CD4-positive, alpha-beta T cell (primary cell): ENCODE results near the gene DPH1. TPM values are rescaled to one million over a fixed set of nuclear protein-coding genes. Genes with fewer than 3 reads are reported as not detected.

Experiments
- ATAC-seq: fragments of 200-7000 bp; cut with Tn5 transposase; one replicate; pipeline ENCODE4 v1.10.0; 2022; ENCODE audit warnings: mild to moderate bottlenecking; ENCODE audit not compliant: poor library complexity
- CTCF ChIA-PET: fragments of 350-600 bp; sonication (Branson Sonifier 250); formaldehyde crosslinking; loops from one replicate; lab custom pipeline; 2021; ENCODE audit warnings: antibody characterized with exemption, inconsistent platforms; lab: Charles Lee
- POLR2A ChIA-PET: fragments of 350-600 bp; sonication (Branson Sonifier 250); formaldehyde crosslinking; loops from one replicate; lab custom pipeline; 2021; ENCODE audit warnings: antibody characterized with exemption, inconsistent platforms; lab: Charles Lee
- DNase-seq, 14 experiments: peaks; one replicate each; pipeline ENCODE4 v3.0.0-alpha.2; 2013 to 2020; ENCODE audit warnings: mixed read lengths in 2 of 14
- H3K27ac ChIP-seq, 2 donors: one replicate each; pipeline versions ENCODE4 v1.5.1 to v1.7.0; 2013; ENCODE audit warnings: low read length in 2 of 2, low read depth in 1 of 2, mild to moderate bottlenecking in 1 of 2
- H3K27me3 ChIP-seq, 2 experiments: 1 replicate in 1 of 2; 2 replicates in 1 of 2; pipeline versions ENCODE4 v1.6.1 to v1.7.0; 2013; ENCODE audit warnings: low read length in 2 of 2, control low read depth in 1 of 2, mild to moderate bottlenecking in 1 of 2, moderate library complexity in 1 of 2; ENCODE audit not compliant: insufficient read depth in 2 of 2, control insufficient read depth in 1 of 2
- H3K36me3 ChIP-seq: one replicate; pipeline ENCODE4 v1.6.1; 2013; ENCODE audit warnings: low read length, control low read depth; ENCODE audit not compliant: insufficient read depth
- H3K4me1 ChIP-seq: one replicate; pipeline ENCODE4 v1.6.1; 2013; ENCODE audit warnings: low read length, control low read depth; ENCODE audit not compliant: insufficient read depth
- H3K4me3 ChIP-seq: one replicate; pipeline ENCODE4 v1.5.1; 2013; ENCODE audit warnings: mild to moderate bottlenecking, low read length, moderate library complexity
- H3K9me3 ChIP-seq, 2 experiments: 1 replicate in 1 of 2; 2 replicates in 1 of 2; pipeline versions ENCODE4 v1.6.1 to v1.7.0; 2013; ENCODE audit warnings: low read length in 2 of 2, mild to moderate bottlenecking in 2 of 2, control low read depth in 1 of 2, moderate library complexity in 1 of 2; ENCODE audit not compliant: control insufficient read depth in 1 of 2, insufficient read depth in 1 of 2
- H3K27ac Mint-ChIP-seq: one replicate; pipeline ENCODE4 v1.8.0; 2020; ENCODE audit warnings: mixed read lengths
- H3K27me3 Mint-ChIP-seq: one replicate; pipeline ENCODE4 v1.8.0; 2021; ENCODE audit warnings: mixed read lengths
- H3K36me3 Mint-ChIP-seq: one replicate; pipeline ENCODE4 v1.8.0; 2021; ENCODE audit warnings: low read depth, mixed read lengths
- H3K4me1 Mint-ChIP-seq: one replicate; pipeline ENCODE4 v1.8.0; 2021; ENCODE audit warnings: low read depth, mixed read lengths
- H3K4me3 Mint-ChIP-seq: one replicate; pipeline ENCODE4 v1.8.0; 2020; ENCODE audit warnings: mild to moderate bottlenecking, mixed read lengths
- H3K9me3 Mint-ChIP-seq: one replicate; pipeline ENCODE4 v1.8.0; 2020; ENCODE audit warnings: mixed read lengths
- CTCF ChIP-seq: fragments of 200-600 bp; IDR thresholded peaks from one replicate; pipeline ENCODE4 v1.8.0; 2022; ENCODE audit warnings: antibody characterized with exemption, mild to moderate bottlenecking
- intact Hi-C, 2 experiments: fragments of 100-400 bp; cut with DNase I in 1 of 2; cut with micrococcal nuclease in 1 of 2; formaldehyde crosslinking; loops; one replicate each; pipeline versions ENCODE4 v1.15.1 to v1.9.0; 2023 to 2025; cut with DNase I, micrococcal nuclease
- total RNA-seq, 174 experiments: library from RNA in 2 of 174; stranded (reverse) in 2 of 174; gene quantifications; one replicate each; pipeline ENCODE4 v1.2.3 and lab custom pipeline; 2021 to 2026

DPH1 gene
- total RNA-seq, 2 experiments from 2014 or later: 96.4 to 101 TPM

- Mint-ChIP-seq H3K4me3 (no peak overlapping the region), H3K27me3 (peaks cover 17% of the 10 kb centered on the region), H3K9me3 (no peaks in the 10 kb centered on the region), H3K27ac (no peak overlapping the region), H3K36me3 (peaks cover 91% of the 10 kb centered on the region), H3K4me1 (peaks cover 4% of the 10 kb centered on the region)
- Histone ChIP-seq H3K4me1 (peaks cover 48% of the 10 kb centered on the region), H3K9me3 (no peaks in the 10 kb centered on the region), H3K27ac (no peak overlapping the region), H3K4me3 (no peak overlapping the region), H3K36me3 (peaks cover 79% of the 10 kb centered on the region), H3K27me3 (no peaks in the 10 kb centered on the region)
- ATAC-seq (no peak), DNase-seq (no peak)
- TF ChIP-seq CTCF: no peak
- ChIA-PET POLR2A (no interaction called here), CTCF (no interaction called here)
- intact Hi-C loops: no loop called here
Measured at GRCh38 chr17:2068031-2068518, 38.1 kb downstream of the DPH1 start.

- Mint-ChIP-seq H3K27ac (no peak overlapping the region), H3K27me3 (peaks cover 15% of the 10 kb centered on the region), H3K36me3 (peaks cover 86% of the 10 kb centered on the region), H3K4me1 (peaks cover 4% of the 10 kb centered on the region), H3K4me3 (no peak overlapping the region), H3K9me3 (no peaks in the 10 kb centered on the region)
- no peak overlapping the region for H3K4me3 ChIP-seq
- no peaks in the 10 kb centered on the region for H3K9me3 ChIP-seq
- H3K27ac ChIP-seq: no peak overlapping the region
- TF ChIP-seq CTCF: no peak
- POLR2A ChIA-PET: no interaction called here
- H3K4me1 ChIP-seq: peaks cover 48% of the 10 kb centered on the region
- peaks cover 77% of the 10 kb centered on the region for H3K36me3 ChIP-seq
- no peaks in the 10 kb centered on the region for H3K27me3 ChIP-seq
- ATAC-seq (no peak), DNase-seq (no peak)
- CTCF ChIA-PET: interaction anchor here (1.8 kb wide), 1 partner anchor 11 kb away, joined by 9 read pairs; no protein-coding TSS in a partner anchor
- intact Hi-C loops: no loop called here
Measured at GRCh38 chr17:2068519-2069051, 38.6 kb downstream of the DPH1 start.

GRCh38 chr17:2070241-2071023 lies 40.5 kb downstream of the DPH1 start:
- peaks cover 60% of the 10 kb centered on the region for H3K36me3 ChIP-seq
- H3K9me3 Mint-ChIP-seq: no peaks in the 10 kb centered on the region
- H3K4me1 ChIP-seq: peaks cover 38% of the 10 kb centered on the region
- H3K9me3 ChIP-seq: no peaks in the 10 kb centered on the region
- no peak overlapping the region for H3K4me3 Mint-ChIP-seq
- ChIA-PET POLR2A (no interaction called here), CTCF (interaction anchor here (1.1 to 1.8 kb wide), 2 partner anchors 13 to 174 kb away, joined by 3 to 9 read pairs; no protein-coding TSS in a partner anchor)
- TF ChIP-seq CTCF: no peak
- no peak overlapping the region for H3K27ac ChIP-seq
- H3K36me3 Mint-ChIP-seq: peaks cover 79% of the 10 kb centered on the region
- intact Hi-C loops: no loop called here
- H3K4me1 Mint-ChIP-seq: peaks cover 4% of the 10 kb centered on the region
- H3K27ac Mint-ChIP-seq: peak overlapping the region; percentile 12
- H3K27me3 ChIP-seq: no peaks in the 10 kb centered on the region
- peaks cover 5% of the 10 kb centered on the region for H3K27me3 Mint-ChIP-seq
- ATAC-seq (peak; percentile 69), DNase-seq (peak in 1 of 14 experiments; percentile 42)
- no peak overlapping the region for H3K4me3 ChIP-seq
